HG03280 (cell line): Measurements from ENCODE around the gene TGFA.

Source experiments
- ATAC-seq: cut with Tn5 transposase; IDR thresholded peaks from one replicate; pipeline ENCODE4 v1.9.1; 2021; ENCODE audit warnings: mild to moderate bottlenecking, moderate library complexity; ENCODE audit not compliant: unreplicated experiment

The TGFA gene

DNA sequence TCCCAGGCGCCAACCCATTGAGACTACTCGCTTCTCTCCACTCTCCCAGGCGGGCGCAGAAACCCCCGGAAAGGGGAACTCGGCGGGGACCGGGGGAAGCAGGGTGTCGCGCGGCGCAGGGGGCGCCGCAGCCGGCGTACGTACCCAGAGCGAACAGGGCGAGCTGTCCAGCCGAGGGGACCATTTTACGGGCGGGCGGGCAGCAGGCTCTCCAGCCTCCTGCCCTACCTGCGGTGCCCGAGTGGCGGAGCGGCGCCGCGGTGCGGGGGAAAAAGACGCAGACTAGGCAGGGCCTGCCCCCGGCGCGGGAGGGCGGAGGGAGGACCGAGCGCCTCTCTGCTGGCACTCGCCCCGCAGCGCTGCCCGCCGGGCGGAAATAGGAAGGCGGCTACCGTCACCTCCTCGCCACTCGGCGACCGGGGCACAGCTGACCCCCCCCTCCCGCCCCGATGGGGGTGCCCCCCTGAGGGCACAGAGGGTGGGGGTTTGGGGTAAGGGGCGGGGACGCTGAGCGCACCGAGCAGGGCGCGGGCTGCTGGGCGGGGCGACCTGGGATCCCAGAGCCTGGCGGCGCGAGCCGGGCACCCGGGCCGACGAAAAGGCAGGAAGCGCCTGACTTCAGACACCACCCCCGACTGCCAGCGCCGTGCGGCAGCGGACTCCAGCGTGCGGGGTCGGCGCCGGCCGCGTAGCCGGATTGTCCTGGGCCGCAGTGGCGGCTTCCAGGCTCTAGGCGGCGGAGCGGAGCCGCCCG is at the start of gene TGFA:
Gene TGFA, minus strand, starts transcription at position 243 of the 754 bp plus-strand sequence. Its CDS starts 59 bp downstream, at position 184.
- ATAC-seq: peak; percentile 83

DNA sequence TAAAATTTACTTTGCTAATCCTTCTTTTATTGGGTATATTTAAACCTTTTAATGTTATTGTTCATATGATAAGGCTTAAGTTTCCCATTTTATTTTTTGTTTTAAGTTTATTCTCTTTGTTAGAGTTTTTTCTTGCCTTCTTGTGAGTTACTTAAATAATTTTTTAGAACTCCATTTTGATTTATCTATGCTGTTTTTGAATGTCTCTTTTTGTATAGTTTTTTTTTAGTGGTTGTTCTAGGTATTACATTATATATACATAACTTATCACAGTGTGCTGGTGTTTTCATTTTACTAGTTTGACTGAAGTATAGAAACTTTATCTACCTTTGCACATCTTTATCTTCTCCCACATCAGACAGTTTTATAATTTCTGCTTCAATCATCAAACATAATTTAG is 49.4 kb upstream of the TGFA start:
- no peak for ATAC-seq

DNA sequence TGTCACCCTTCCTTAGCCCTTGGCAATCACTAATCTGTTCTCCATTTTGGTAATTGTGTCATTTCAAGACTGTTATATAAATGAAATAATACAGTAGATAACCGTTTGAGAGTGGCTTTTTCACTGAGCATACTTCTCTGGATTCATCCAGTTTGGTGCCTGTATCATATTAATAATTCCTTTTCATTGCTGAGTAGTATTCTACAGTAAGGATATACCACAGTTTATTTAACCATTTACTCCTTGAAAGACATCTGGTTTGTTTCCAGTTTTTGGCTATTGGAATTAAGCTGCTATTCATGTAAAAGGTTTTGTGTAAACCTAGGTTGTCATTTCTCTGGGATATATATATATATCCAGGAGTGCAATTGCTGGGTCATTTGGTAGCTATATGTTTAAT is 44.6 kb upstream of the TGFA start:
- ATAC-seq: no peak

DNA sequence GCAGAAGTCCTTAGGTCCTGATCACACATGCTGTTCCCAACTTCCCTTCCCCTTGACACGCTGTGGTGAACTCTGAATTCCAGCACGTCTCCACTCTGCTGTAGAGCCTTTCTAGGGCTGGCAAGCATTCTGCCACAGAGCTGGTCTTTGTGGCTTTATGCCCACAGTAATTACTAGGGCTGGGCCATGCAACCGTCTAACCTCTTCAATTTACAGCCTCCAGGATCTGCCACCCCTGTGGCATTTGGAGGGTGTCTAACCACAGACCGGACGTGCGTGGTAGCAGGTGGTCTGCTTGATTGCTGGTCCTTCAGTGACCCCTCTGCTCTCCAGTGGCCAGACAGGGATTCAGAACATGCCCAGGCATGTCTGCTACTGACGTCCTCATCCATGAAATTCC is 43.1 kb upstream of the TGFA start:
- no peak for ATAC-seq

DNA sequence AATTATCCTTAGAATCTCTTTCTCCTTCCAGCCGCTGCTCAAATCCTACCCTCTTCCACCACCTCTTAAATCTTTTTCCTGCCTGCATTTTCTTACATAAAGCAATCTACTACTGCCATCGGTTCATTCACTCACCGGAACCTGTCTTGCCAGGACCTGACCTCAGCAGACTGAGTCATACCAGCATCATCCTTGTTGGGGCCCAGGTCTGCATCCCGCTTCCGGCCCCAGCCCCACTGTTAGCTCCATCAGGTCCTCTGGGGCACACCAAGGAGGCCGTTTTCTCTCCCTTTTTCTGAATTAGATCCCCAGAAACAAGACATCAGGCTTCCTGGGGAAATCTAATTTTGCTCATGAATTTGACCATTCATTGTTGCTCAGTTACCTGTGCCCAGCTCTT is 42.7 kb upstream of the TGFA start:
- ATAC-seq: no peak

DNA sequence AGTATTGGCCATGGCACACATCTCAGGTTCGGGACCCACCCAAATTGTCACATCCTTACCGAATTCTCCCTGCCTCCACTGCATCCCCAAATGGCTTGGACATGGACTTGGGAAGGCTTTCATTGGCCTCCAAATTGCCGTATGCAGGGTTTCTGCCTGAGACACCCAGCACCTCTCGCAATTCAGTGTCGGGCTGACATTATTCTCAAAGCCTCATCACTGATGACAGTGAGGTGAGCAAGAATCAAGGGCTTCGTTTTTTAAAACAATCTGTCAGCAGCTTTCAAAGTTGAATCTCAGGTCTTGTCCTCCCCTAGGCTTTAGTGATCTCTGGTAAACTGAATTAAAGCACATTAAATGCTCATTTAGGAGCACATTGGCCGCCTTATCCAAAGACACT is 29.5 kb upstream of the TGFA start:
- no peak for ATAC-seq

DNA sequence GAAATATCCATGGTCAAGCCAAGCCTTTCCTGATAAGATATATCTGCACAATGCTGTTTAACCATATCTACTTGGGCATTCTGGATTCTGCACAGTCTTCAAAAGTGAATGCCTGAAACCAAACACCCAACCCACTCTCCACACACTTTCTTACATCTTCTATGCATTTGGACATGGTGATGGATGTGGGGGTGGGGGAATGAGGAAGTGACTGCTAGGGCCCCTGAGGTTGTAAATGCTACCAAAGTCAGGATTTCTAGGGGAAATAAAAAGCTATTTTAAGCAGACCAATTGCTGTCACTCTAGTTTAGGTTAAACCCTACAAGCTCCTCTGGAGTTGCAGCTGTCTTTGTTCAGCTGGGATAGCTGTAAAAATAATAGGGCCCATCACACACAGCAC is 26.7 kb upstream of the TGFA start:
- no peak for ATAC-seq

DNA sequence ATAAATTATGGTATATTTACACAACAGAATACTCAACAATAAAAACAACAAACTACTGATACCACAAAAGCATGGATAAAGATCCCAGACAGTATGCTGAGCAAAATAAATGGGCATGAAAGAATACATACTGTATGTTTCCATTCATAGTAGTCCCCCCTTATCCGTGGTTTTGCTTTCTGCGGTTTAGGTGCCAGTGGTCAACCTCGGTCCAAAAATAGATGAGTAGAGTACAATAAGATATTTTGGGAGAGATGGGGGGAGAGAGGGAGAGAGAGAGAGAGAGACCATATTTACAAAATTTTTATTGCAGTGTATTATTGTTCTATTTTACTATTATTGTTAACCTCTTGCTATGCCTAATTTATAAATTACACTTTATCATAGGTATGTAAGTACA is 21.0 kb upstream of the TGFA start:
- no peak for ATAC-seq

DNA sequence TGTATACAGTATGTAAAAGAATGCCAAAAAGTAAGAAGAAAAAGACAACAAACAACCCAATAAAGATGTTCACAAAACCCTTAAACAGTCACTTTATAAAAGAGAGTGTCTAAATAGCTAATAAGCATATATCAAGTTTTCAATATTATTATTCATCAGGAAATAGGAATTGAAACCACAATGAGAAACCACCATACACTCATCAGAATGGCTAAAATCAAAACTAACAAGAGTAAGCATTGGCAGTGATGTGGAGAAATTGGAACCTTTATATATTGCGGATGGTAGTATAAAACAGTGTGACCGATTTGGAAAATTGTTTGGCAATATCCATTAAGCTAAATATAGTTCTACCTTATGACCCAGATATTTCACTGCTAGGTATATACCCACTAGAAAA is 20.5 kb upstream of the TGFA start:
- no peak for ATAC-seq

DNA sequence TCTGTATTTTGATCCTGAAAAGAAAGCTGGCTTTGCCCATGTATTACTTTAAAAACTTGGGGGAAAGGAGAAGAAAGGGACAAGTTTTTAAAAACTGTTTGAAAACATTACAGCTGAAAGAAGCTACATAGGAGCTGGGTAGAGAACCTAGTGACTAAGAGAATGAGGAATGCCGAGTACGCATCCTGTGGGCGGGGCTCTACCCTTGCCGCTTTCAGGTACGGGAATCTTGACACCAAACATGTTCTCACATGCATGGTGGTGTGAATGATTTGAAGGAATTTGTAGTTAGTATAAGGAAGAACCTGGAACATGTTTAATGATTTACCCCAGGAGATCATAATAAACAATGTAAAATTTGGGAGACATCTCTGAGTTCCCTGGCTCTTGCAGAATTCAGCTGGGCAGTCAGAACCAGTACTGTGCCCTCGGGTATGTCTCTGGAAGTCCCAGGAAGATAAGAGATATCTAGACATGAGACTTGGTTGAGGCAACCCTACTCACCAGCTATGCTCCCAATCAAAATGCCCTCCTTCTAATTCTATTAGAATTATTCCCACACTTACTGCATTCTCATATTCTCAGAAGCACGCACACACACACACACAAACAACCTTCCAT is 16.5 kb upstream of the TGFA start:
- no peak for ATAC-seq

DNA sequence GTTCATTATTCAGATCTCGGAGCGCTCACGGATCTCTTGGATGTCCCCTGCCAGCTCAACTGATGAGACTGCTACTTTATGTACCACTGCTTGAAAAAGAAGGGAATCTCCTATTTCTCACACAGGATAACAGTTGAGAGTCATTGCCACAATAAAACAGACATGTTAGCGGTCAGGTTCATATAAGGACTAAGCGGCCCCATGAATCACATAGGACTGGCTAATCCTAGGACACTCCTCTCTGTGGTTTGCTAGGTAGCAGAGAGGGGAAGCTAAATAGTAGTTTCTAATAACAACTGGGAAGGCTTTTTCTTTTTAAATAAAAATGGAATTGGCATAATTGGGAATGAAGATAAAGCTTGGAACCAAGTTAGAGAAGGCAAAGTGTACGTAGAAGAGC is 15.9 kb upstream of the TGFA start:
- ATAC-seq: no peak

DNA sequence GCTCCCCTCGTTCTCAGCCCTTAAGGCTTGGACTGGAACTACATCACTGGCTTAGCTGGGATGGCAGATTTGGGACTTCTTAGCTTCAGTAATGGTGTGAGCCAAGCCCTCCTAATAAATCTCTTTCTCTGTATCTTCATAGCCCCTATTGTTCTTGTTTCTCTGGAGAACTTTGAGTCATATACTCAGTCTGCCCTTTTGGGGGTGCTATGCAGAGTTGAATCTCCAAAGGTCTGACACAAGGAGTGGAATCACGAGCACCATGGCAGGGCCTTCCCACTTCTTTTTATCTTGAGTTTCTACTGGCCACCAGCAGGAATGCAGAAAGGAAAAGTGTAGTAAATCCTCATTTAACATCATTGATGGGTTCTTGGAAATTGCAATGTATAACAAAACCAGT is 13.3 kb upstream of the TGFA start:
- no peak for ATAC-seq

DNA sequence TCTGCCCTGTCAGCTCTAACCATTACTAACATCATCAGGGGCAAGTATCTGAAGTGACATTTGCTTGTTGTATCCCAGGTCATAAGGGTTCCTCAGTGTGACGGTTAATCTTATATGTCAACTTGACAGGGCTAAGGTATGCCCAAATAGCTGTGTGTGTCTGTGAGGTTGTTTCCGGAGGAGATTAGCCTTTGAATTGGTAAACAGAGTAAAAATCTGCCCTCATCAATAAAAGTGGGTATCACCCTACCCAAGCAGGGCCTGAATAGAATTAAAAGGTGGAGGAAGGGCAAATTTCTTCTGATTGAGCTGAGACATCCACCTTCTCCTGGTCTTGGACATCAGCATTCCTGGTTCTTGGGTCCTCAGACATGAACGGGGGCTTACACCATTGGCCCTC is 12.8 kb upstream of the TGFA start:
- ATAC-seq: no peak

DNA sequence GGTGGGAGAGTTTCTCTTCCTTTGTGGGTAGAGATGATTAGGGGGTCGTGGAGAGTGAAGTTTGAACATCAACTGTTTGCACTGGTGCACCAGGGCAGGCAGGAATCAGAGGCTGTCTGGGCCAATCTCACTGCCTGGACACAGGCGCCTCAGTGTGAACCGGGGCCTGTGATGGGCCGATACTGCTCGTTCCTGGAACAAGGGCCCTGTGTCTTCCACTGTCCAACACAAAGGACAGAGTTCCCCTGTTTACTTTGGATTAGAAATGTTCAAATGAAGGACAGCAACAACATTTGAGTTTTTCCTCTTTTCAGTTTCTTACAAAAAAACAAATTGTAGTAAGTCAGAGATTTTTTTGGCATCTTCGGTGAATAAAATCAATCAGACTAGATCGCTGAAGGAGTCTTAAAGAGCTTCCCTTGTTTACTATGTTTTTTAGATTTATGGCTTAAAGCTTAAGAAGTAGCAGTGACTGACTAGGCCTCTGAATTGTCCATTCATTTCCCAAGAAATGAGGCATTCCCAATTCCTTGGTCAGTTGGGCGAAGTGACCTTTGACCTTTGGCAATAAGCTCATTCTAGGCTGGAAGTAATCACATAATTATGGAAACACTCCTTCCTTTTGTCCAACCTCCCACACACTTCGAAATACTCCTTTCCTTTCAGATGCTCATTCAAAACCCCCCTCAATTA is 11.6 kb upstream of the TGFA start:
- no peak for ATAC-seq

DNA sequence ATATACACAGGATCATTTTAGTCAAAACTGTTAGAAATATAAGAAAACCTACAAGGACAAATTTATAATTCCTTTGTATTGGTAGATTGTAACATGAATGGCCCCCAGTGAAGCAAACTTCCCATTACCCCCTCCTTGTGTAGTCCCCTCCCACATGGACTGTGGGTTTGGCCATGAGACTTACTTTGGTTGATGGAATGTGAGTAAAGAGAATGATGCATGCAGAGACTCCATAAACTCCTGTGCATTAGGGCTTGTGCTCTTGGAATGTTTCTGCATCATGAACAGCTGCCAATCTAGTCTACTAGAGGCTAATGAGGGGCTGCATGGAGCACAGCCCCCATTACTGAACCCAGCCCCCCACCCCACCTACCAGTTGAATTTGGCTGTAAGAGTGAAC is 8.3 kb upstream of the TGFA start:
- no peak for ATAC-seq

DNA sequence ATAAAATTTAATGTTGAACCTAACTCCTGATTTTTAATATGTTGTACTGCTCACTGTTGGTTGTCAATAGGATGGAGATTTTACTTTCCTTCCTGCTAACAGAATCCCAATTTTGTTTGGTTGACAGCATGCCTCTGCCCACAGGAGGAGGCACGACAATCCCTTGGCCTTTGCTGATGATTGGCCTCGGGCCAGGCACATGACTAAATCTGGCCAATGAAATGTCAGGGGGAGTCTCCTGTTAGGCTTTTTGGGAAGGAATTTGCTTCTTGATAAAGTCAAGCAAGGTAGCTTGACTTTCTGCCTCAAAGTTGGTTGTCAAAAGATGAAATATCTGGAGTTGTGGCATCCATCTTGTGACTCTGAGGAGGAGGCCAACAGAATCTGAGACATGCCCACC is 6.8 kb upstream of the TGFA start:
- ATAC-seq: no peak

DNA sequence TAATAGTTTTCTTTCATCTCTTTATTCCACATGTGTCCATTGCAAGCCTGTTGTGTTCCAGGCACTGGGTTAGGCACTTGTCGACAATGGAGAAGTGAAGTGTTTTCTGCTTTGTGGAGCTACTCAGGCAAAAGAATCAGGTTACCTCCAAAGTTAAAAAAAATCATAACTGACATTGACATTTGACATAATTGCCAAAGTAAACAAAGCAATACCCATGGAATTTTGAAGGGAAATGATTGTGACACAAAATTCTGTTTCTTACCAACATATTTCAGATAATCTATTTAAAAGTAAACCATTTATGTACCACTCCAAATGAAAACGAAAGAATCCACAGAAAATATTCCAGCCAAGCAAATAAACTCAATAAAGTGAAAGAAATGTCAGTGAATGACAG is 6.4 kb upstream of the TGFA start:
- no peak for ATAC-seq

DNA sequence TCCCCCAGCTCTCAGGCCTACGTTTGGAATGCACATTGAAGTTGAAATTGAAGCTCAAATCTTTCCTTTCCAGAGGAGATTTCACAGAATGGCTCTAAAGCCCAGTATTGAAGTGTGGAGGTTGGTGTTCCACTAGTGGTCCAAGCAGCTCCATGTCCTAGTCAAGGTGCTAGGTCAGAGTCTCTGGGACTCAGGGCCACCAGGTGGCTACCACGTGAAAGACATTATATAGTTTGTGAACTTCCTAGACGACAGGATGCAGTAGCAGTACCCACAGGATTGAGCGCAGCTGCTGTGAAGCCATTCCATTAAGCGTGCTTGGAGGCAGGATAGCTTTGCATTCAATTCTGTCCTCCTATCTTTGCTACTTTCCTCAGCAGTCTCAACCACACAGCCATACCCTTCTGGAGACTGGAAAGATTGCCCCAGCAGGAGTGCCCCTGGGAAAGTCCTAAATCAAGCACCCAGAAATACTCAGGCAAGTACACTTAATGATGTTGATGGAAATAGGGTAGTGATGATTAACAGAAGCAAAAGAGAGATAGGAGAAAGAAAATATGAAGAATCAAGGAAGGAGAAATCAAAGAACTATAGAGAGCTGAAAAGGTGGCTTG is 4.7 kb upstream of the TGFA start:
- ATAC-seq: no peak

DNA sequence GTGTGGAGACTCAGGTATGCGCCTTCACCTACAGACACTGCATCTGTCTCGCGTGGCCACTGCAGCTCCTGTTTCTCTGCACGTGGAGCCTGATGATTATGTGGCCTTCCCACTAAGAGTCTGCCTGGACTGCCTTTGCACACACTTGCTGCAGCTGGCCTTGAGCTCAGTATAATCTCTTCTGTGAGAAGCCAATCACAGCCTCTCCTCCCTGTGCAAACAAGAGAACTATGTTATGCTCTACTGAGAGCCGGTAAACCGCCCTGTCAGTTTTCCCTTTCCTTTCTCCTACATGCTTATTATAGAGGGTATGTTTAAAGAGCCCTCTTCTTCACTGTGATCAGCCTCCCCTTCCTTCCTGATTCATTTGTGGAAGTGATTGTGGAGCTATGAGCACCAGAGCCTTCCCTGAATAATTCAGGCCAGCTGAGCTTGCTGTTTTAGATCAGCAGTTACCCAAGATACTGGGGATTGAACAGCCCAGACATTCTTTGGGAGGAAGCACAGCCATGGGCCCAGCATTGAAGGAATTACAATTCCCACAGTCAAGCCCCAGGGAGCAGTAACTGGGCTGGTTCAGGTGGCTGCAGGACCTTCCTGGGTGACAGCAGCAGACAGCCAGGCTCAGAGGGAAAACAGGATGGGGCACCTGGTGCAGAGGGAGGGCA is 3.7 kb upstream of the TGFA start:
- ATAC-seq: no peak

DNA sequence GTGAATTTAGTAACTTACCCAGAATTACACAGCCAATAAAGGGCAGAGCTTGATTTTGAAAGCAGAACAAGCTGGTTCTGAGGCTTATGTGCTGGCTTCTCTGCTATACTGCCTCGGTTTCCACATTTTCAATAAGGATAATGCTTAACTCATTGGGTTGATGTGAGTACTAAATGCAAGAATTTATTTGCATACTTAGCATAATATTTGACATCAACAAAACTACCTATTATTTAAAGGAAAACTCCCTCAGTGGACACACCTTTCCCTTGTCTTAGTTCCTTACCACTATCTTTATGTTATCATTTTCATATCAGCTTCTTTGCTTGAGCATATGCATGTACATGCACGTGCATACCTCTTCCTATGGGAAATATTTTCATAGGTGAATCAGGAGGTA is 3.0 kb upstream of the TGFA start:
- ATAC-seq: no peak

DNA sequence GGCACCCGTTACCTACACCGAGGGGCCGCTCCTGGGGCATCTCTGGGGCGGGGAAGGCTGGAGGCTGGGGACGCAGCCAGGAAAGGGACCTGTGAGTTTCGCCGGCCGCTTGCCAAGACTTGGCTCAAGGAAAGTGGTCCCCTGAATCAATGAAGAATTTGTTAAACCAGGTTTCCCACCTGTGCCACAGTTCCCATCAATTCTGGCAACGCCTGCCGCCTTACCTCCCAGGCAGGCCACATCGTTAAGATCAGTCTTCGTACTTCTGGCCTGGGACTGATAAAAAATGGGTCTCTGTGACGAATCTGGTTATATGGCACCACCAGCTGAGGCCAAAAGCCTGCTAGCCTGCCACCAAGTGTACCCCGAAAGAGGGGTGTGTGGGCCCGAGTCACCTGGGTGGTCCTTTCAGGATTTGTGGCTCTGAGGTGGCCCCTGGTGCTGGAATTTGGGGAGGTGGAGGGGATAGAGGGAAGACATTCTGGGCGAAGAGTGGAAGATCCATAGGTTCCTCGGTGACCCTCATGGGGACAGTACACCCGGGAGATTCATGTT is 789 bp upstream of the TGFA start:
- ATAC-seq: no peak
